GM12872 (cell line): Measurements from ENCODE around the gene TMC5.

Experiments
- TF ChIP-seq, protein P1 (sequence below): IDR thresholded peaks from 3 replicates; pipeline ENCODE4 v1.5.1; 2011; ENCODE audit warnings: low read depth, mild to moderate bottlenecking, low read length, moderate library complexity; ENCODE audit not compliant: insufficient read depth

Gene TMC5

DNA sequence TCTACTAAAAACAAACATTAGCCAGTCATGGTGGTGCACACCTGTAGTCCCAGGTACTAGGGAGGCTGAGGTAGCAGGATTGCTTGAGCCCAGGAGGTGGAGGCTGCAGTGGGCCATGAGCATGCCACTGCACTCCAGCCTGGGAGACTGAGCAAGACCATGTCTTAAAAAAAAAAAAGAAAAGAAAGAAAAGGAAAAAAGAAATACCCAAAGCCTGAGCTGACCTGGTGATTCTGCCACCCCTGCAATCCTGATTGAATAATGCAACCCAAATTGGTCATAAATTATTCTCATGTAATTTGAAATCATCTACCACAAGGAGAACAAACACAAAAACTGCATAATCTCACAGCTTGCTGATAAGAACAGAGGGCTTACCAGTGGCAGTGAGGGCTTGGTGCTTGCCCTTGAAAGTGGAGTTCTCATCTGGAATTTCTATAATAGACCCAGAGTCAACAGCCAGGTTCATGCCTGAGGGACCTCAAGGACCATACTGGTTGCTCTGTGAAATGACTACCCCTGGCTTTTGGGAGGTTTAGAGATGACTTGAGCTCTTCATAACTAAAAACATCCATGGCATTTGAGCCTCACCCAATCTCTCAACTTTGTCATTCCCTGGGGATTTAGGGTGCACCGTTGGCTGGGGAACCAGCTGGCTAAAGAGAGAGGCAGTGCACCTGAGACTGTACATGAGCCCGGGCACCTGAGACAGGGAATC is 35.4 kb upstream of the TMC5 start:
- TF ChIP-seq, protein P1, sequence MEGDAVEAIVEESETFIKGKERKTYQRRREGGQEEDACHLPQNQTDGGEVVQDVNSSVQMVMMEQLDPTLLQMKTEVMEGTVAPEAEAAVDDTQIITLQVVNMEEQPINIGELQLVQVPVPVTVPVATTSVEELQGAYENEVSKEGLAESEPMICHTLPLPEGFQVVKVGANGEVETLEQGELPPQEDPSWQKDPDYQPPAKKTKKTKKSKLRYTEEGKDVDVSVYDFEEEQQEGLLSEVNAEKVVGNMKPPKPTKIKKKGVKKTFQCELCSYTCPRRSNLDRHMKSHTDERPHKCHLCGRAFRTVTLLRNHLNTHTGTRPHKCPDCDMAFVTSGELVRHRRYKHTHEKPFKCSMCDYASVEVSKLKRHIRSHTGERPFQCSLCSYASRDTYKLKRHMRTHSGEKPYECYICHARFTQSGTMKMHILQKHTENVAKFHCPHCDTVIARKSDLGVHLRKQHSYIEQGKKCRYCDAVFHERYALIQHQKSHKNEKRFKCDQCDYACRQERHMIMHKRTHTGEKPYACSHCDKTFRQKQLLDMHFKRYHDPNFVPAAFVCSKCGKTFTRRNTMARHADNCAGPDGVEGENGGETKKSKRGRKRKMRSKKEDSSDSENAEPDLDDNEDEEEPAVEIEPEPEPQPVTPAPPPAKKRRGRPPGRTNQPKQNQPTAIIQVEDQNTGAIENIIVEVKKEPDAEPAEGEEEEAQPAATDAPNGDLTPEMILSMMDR, result no peak

DNA sequence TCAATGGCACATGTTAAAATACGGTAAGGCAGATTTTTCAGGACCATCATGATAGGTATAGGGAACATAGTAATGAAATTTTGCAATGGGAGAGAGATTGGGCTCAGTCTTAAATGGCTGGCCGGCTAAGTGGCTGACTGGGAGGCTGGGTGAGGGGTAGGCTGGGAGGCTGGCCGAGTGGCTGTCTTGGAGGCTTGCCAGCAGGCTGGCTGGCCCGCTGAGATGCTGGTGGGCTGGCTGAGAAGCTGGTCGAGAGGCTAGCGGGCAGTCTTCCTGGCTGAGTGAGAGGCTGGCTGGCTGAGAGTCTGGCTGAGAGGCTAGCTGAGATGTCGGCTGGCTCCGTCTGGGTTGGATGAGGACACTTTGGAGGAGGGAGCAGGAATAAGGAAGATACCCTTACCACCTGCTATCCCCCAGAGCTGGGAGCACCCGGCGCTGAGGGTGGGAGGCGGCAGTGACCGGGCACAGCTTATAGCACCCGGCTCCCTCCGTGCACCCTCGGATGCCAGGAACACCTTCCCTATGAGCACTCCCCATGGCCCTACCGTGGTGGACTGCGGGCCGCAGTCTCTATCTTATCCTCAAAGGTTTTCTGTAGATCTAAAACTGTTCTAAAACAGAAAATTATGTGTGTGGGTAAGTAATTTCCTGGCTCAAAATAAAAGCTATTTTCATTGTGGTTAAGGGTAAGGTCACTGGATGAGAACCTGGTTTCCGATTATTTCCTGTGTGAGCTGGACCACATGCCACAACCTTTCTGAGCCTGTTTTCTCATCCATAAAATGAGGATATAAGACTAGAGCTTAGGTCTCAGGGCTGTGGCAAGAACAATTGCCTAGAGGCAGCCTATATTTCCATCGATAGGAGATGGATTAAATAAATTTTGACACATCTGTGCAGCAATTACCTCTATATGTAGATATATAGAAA is 34.5 kb upstream of the TMC5 start:
- TF ChIP-seq, protein P1, result no peak

DNA sequence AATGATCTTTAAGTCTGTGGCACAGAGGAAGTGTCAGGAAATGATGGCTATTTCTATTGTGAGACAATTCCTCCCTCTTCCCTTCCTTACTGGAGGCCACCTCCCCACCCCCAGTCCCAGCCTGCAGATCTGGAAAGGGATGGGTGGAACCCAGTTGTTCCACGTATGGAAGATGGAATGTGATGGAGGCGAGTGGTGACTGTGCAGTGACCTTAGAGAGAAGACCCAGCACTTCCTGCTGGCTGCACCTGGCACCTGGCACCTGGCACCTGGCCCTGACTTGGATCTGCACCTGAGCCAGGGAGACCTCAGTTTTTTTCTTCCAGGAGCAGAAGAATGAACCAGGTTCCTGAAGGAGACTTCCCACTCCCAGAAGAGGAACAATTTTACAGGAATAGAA is 33.0 kb upstream of the TMC5 start:
- TF ChIP-seq, protein P1, result no peak

DNA sequence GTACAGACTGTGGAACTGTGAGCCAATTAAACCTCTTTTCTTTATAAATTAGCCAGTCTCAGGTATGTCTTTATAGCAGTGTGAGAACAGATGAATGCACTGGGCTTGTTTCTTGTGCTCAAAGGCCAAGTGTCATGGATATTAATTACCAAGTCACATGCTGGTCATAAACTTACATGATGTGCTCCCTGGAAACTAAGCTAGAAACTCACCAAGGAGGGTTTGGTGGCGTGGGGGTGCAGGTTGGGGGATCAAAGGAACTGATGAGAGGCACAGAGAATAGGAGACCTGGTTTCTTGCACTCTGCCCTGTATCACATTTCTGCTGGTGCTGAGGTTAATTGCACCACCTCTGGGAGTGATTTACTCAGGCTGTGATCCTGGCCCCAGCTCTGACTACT is 31.2 kb upstream of the TMC5 start:
- TF ChIP-seq, protein P1, result no peak

DNA sequence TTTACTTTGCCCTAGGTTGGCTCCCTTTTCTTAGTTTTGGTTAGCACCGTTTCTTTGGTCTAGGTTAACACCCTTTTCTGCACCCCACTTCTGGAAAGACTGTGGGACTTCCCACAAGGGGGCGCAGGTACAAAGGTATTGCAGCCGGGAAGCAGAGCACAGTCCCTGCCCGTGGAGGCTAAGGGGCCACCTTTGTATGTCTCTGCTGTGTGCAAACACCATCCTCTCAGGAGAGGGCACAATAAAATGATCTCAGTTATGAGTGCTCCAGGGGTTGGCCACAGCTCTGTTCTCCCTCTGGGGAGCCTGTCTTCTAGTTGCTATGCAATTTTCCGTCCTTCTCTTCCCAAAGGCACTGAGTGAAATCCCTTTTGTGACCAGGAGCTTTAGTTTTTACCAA is 28.4 kb upstream of the TMC5 start:
- TF ChIP-seq, protein P1, result peak; percentile 67

DNA sequence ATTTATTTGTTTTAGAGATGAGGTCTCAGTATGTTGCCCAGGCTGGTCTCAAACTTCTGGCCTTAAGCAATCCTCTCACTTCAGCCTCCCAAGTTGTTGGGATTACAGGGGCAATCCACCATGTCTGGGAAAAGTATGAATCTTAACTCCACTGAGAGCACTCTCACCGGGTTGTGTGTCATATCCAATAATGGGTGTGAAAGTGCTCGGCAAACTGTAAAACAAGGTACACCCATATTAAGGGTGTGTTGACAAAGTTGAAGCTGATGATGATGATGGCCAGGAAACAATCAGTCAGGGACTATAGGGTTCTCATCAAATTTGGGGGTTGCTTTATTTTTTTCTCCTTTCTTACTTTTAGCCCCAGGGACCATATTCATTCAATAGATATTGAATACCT is 25.3 kb upstream of the TMC5 start:
- TF ChIP-seq, protein P1, result no peak
